ENCODE results near the gene ANO10.
"Not testable (repeated sequence)": the region's sequence is repeated elsewhere in the genome, so short reads cannot be mapped to it uniquely, and the experiment has no call there.

The ANO10 gene

DNA sequence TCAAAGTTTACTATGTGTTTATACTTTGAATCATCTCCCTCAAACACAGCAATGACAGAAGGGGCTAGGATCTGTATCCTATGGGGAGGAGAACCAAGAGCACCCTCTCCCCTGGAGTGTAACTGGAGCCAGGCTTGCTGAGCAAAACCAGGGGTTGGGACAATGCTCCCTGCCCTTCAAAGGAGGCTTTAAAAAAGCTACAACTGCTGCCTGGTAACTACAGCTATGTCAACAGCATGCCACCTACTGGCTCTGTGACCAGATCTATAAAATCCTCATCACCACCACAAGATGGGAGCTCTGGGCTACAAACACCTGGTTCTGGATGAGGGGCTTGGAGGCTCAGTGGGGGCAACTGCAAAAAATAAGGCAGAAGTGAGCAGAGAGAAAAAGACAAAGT is 61.9 kb downstream of the ANO10 start:
- H2BK120ac ChIP-seq (ENCODE audit: low read depth, low read length): no peak overlapping the region
- no peak overlapping the region for H3K27ac ChIP-seq (ENCODE audit: low read depth, low read length)
- no peak overlapping the region for H2BK5ac ChIP-seq (ENCODE audit: low read length)
- no peak overlapping the region for H2AK5ac ChIP-seq (ENCODE audit: low read length)
- no peak overlapping the region for H3K23ac ChIP-seq (ENCODE audit: low read length)
- H3K27me3 ChIP-seq (ENCODE audit: insufficient read depth, low read length, poor library complexity): no peaks in the 10 kb centered on the region
- H3K4me1 ChIP-seq (ENCODE audit: control insufficient read depth, low read depth, low read length): peaks cover 2% of the 10 kb centered on the region
- H3K4ac ChIP-seq (ENCODE audit: low read depth, low read length): no peak overlapping the region
- no peaks in the 10 kb centered on the region for H3K36me3 ChIP-seq (ENCODE audit: control insufficient read depth, insufficient read depth, low read length)
- H3K4me2 ChIP-seq (ENCODE audit: low read length): no peak overlapping the region
- no peaks in the 10 kb centered on the region for H3K79me2 ChIP-seq (ENCODE audit: control insufficient read depth, insufficient read depth, low read length)
- H4K8ac ChIP-seq (ENCODE audit: low read depth, low read length): no peak overlapping the region
- no peaks in the 10 kb centered on the region for H3K79me1 ChIP-seq (ENCODE audit: low read length)
- no peak overlapping the region for H3K9ac ChIP-seq (ENCODE audit: low read length)
- no peak overlapping the region for H3K56ac ChIP-seq (ENCODE audit: low read length)
- H3K18ac ChIP-seq (ENCODE audit: low read length): no peak overlapping the region
- no peak overlapping the region for H3K4me3 ChIP-seq (ENCODE audit: low read length)
- peak; percentile 58 for DNase-seq
- H2BK15ac ChIP-seq (replicated peaks; ENCODE audit: low read depth): no peak overlapping the region
- no peak overlapping the region for H4K5ac ChIP-seq (ENCODE audit: low read length)

DNA sequence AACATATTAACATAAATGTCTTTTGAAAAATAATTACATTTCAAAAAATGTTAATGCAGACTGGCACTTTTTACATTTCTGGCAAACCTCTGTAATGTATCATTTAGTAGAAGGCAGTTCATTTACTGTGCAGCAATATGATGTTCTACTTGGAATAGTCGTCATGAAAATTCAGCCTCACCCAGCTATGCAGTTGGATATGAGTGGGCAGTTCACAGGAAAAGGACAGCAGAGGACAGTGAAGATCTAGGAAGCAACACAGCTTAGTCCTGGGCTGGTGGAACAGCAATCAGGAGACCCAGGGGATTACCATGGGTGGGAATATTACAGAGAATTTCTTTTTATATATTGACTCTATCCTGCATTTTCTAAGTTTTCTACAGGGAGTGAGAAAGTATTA is 63.6 kb downstream of the ANO10 start:
- no peak overlapping the region for H2BK5ac ChIP-seq (ENCODE audit: low read length)
- H3K4me2 ChIP-seq (ENCODE audit: low read length): no peak overlapping the region
- H2AK5ac ChIP-seq (ENCODE audit: low read length): no peak overlapping the region
- no peak overlapping the region for H3K23ac ChIP-seq (ENCODE audit: low read length)
- no peak overlapping the region for H2BK15ac ChIP-seq (replicated peaks; ENCODE audit: low read depth)
- no CpG with 5 or more reads among the region's 1 CpG for WGBS (ENCODE audit: extremely low coverage, insufficient coverage, low lambda C conversion rate)
- H3K4ac ChIP-seq (ENCODE audit: low read depth, low read length): no peak overlapping the region
- no peak for DNase-seq
- no peak overlapping the region for H3K4me3 ChIP-seq (ENCODE audit: low read length)
- H2BK120ac ChIP-seq (ENCODE audit: low read depth, low read length): no peak overlapping the region
- H3K9ac ChIP-seq (ENCODE audit: low read length): no peak overlapping the region
- no peak overlapping the region for H3K27ac ChIP-seq (ENCODE audit: low read depth, low read length)
- no peaks in the 10 kb centered on the region for H3K36me3 ChIP-seq (ENCODE audit: control insufficient read depth, insufficient read depth, low read length)
- no peak overlapping the region for H4K8ac ChIP-seq (ENCODE audit: low read depth, low read length)
- H3K18ac ChIP-seq (ENCODE audit: low read length): no peak overlapping the region
- no peak overlapping the region for H4K5ac ChIP-seq (ENCODE audit: low read length)
- H3K27me3 ChIP-seq (ENCODE audit: insufficient read depth, low read length, poor library complexity): no peaks in the 10 kb centered on the region
- H3K79me2 ChIP-seq (ENCODE audit: control insufficient read depth, insufficient read depth, low read length): no peaks in the 10 kb centered on the region
- no peak overlapping the region for H3K56ac ChIP-seq (ENCODE audit: low read length)
- H3K4me1 ChIP-seq (ENCODE audit: control insufficient read depth, low read depth, low read length): peaks cover 2% of the 10 kb centered on the region
- no peaks in the 10 kb centered on the region for H3K79me1 ChIP-seq (ENCODE audit: low read length)

DNA sequence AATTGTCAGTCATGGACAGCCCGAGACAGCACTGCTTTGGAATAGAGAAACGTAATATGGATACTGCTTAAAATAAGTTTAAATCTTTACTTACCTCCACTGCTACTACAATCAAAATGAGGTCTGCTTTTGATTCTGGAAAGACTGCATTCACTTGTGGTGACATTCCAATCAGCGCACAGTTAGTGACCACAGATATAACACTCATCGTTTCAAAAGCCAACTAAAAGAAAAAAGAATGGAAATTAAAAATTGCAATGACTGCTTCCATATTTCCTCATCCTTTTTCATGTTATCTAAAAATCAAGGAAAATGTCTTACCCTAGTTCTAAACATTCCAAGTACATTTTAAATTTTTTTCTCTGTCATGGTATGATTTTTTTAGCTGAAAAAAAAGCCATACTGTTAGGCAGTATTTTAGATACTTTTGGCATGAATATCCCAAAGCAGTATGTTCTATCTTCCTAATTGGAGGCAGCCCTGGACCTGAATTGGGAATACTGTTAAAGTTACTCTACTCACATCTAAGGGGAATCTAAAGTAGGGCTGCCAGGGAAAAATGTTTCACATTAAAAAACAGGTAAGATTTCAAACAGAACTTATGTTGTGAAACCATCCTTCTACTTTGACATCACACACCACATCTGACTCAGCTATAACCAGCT is 72.1 kb downstream of the ANO10 start:
- no peak overlapping the region for H4K8ac ChIP-seq (ENCODE audit: low read depth, low read length)
- H3K79me2 ChIP-seq (ENCODE audit: control insufficient read depth, insufficient read depth, low read length): no peaks in the 10 kb centered on the region
- DNase-seq: no peak
- H3K36me3 ChIP-seq (ENCODE audit: control insufficient read depth, insufficient read depth, low read length): no peaks in the 10 kb centered on the region
- no peak overlapping the region for H3K9ac ChIP-seq (ENCODE audit: low read length)
- no CpG with 5 or more reads among the region's 4 CpGs for WGBS (ENCODE audit: extremely low coverage, insufficient coverage, low lambda C conversion rate)
- H3K4me3 ChIP-seq (ENCODE audit: low read length): no peak overlapping the region
- H3K18ac ChIP-seq (ENCODE audit: low read length): no peak overlapping the region
- H2BK15ac ChIP-seq (replicated peaks; ENCODE audit: low read depth): no peak overlapping the region
- no peak overlapping the region for H2AK5ac ChIP-seq (ENCODE audit: low read length)
- no peak overlapping the region for H3K56ac ChIP-seq (ENCODE audit: low read length)
- no peaks in the 10 kb centered on the region for H3K27me3 ChIP-seq (ENCODE audit: insufficient read depth, low read length, poor library complexity)
- H2BK120ac ChIP-seq (ENCODE audit: low read depth, low read length): no peak overlapping the region
- H3K27ac ChIP-seq (ENCODE audit: low read depth, low read length): no peak overlapping the region
- no peak overlapping the region for H3K4ac ChIP-seq (ENCODE audit: low read depth, low read length)
- H4K5ac ChIP-seq (ENCODE audit: low read length): no peak overlapping the region
- no peaks in the 10 kb centered on the region for H3K79me1 ChIP-seq (ENCODE audit: low read length)
- H3K4me2 ChIP-seq (ENCODE audit: low read length): no peak overlapping the region
- no peak overlapping the region for H3K23ac ChIP-seq (ENCODE audit: low read length)
- no peak overlapping the region for H2BK5ac ChIP-seq (ENCODE audit: low read length)
- no peaks in the 10 kb centered on the region for H3K4me1 ChIP-seq (ENCODE audit: control insufficient read depth, low read depth, low read length)

DNA sequence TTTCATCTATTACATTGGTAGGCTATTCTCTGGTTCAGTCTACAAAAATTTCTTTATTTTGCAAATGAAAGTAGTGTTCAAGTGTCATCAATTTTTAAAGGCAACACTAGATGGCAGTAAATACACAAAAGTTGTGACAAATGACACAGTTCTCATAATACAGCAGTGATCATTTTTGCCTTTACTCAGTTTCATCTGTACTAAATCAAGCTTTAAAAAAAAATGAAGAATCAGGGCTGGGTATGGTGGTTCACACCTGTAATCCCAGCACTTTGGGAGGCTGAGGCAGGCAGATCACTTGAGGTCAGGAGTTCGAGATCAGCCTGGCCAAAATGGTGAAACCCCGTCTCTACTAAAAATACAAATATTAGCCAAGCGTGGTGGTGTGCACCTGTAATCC is 77.5 kb downstream of the ANO10 start:
- not testable (repeated sequence) for H3K27me3 ChIP-seq (ENCODE audit: insufficient read depth, low read length, poor library complexity); H3K23ac ChIP-seq (ENCODE audit: low read length); H3K27ac ChIP-seq (ENCODE audit: low read depth, low read length); H2BK15ac ChIP-seq (replicated peaks; ENCODE audit: low read depth); H3K36me3 ChIP-seq (ENCODE audit: control insufficient read depth, insufficient read depth, low read length); H4K8ac ChIP-seq (ENCODE audit: low read depth, low read length); H3K4ac ChIP-seq (ENCODE audit: low read depth, low read length); H2AK5ac ChIP-seq (ENCODE audit: low read length); H3K4me2 ChIP-seq (ENCODE audit: low read length); H2BK5ac ChIP-seq (ENCODE audit: low read length); H3K18ac ChIP-seq (ENCODE audit: low read length); H3K4me3 ChIP-seq (ENCODE audit: low read length); H4K5ac ChIP-seq (ENCODE audit: low read length); H3K79me2 ChIP-seq (ENCODE audit: control insufficient read depth, insufficient read depth, low read length); H3K4me1 ChIP-seq (ENCODE audit: control insufficient read depth, low read depth, low read length); H3K9ac ChIP-seq (ENCODE audit: low read length); H2BK120ac ChIP-seq (ENCODE audit: low read depth, low read length); H3K79me1 ChIP-seq (ENCODE audit: low read length); H3K56ac ChIP-seq (ENCODE audit: low read length)
- peak; percentile 49 for DNase-seq
- no CpG with 5 or more reads among the region's 3 CpGs for WGBS (ENCODE audit: extremely low coverage, insufficient coverage, low lambda C conversion rate)

DNA sequence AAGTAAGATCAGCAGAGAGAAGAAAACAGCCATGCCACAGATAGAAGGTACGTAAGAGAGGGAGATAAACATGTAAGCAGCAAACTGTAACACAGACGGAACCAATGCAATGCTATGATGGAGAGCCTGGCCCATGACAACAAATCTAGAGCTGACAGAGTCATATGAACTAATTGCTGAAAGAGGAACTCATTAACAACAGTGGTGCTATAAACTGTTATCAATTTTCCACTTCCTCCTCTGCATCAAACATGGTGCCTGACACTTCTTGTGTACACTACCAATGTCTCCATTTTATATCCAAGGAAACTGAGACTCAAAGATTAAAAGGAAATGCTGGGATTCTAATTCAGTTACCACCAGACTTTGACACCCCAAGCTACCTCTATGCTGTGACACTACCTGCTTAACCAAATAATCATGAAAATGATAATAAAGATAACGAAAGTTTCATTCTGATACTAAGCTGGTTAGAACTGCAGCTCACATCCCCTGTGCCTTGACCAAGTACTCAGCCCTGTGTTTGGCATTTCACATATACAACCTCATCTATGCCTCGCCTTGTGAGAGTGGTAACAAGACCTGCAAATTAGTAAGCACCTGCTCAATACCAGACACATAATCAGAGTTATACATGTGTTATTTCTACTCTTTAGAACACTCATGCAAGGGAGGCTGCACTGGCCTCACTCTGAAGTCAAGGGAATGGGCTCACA is 79.3 kb downstream of the ANO10 start:
- no peak overlapping the region for H3K4me3 ChIP-seq (ENCODE audit: low read length)
- H3K4ac ChIP-seq (ENCODE audit: low read depth, low read length): no peak overlapping the region
- no peak for DNase-seq
- H3K4me2 ChIP-seq (ENCODE audit: low read length): no peak overlapping the region
- H4K8ac ChIP-seq (ENCODE audit: low read depth, low read length): no peak overlapping the region
- no peak overlapping the region for H3K9ac ChIP-seq (ENCODE audit: low read length)
- H3K23ac ChIP-seq (ENCODE audit: low read length): no peak overlapping the region
- H2AK5ac ChIP-seq (ENCODE audit: low read length): no peak overlapping the region
- H3K79me1 ChIP-seq (ENCODE audit: low read length): no peaks in the 10 kb centered on the region
- H3K56ac ChIP-seq (ENCODE audit: low read length): no peak overlapping the region
- no peaks in the 10 kb centered on the region for H3K79me2 ChIP-seq (ENCODE audit: control insufficient read depth, insufficient read depth, low read length)
- no peaks in the 10 kb centered on the region for H3K36me3 ChIP-seq (ENCODE audit: control insufficient read depth, insufficient read depth, low read length)
- H3K27me3 ChIP-seq (ENCODE audit: insufficient read depth, low read length, poor library complexity): no peaks in the 10 kb centered on the region
- no peaks in the 10 kb centered on the region for H3K4me1 ChIP-seq (ENCODE audit: control insufficient read depth, low read depth, low read length)
- no peak overlapping the region for H4K5ac ChIP-seq (ENCODE audit: low read length)
- H2BK120ac ChIP-seq (ENCODE audit: low read depth, low read length): no peak overlapping the region
- H3K18ac ChIP-seq (ENCODE audit: low read length): no peak overlapping the region
- H3K27ac ChIP-seq (ENCODE audit: low read depth, low read length): no peak overlapping the region
- no peak overlapping the region for H2BK5ac ChIP-seq (ENCODE audit: low read length)
- WGBS (ENCODE audit: extremely low coverage, insufficient coverage, low lambda C conversion rate): no CpG with 5 or more reads among the region's 4 CpGs
- no peak overlapping the region for H2BK15ac ChIP-seq (replicated peaks; ENCODE audit: low read depth)

DNA sequence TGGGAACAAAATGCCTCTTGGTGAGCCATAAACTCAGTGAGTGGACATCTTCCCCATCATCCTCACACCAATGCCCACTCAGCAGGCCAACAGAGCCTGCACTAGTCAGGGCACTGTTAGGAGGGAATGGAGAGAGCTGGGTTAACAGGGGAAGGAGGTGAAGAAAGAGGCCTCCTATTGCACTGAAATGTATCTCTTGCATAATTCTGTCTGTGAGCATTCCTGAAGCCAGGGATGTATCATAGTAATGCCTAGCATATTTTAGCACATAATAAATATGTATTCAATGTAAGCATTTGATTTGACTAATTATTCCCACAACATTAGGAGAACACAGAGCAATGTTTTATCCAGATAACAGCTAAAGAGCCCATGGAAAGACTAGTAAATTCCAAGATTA is 81.2 kb downstream of the ANO10 start:
- Histone ChIP-seq H3K4me2 (ENCODE audit: low read length) (no peak overlapping the region), H2AK5ac (ENCODE audit: low read length) (no peak overlapping the region), H3K27me3 (ENCODE audit: insufficient read depth, low read length, poor library complexity) (no peaks in the 10 kb centered on the region), H3K56ac (ENCODE audit: low read length) (no peak overlapping the region), H3K4me3 (ENCODE audit: low read length) (no peak overlapping the region), H2BK15ac (replicated peaks; ENCODE audit: low read depth) (no peak overlapping the region), H3K4ac (ENCODE audit: low read depth, low read length) (no peak overlapping the region), H3K79me2 (ENCODE audit: control insufficient read depth, insufficient read depth, low read length) (no peaks in the 10 kb centered on the region), H2BK120ac (ENCODE audit: low read depth, low read length) (no peak overlapping the region), H2BK5ac (ENCODE audit: low read length) (no peak overlapping the region), H3K9ac (ENCODE audit: low read length) (no peak overlapping the region), H4K5ac (ENCODE audit: low read length) (no peak overlapping the region), H3K79me1 (ENCODE audit: low read length) (no peaks in the 10 kb centered on the region), H3K4me1 (ENCODE audit: control insufficient read depth, low read depth, low read length) (no peaks in the 10 kb centered on the region), H3K18ac (ENCODE audit: low read length) (no peak overlapping the region), H3K23ac (ENCODE audit: low read length) (no peak overlapping the region), H3K27ac (ENCODE audit: low read depth, low read length) (no peak overlapping the region), H4K8ac (ENCODE audit: low read depth, low read length) (no peak overlapping the region), H3K36me3 (ENCODE audit: control insufficient read depth, insufficient read depth, low read length) (no peaks in the 10 kb centered on the region)
- DNase-seq: no peak
